Smooth muscle cell (in vitro differentiated cells): ENCODE data around the gene TRERF1. TPM values are rescaled to one million over a fixed set of nuclear protein-coding genes. Genes with fewer than 3 reads are reported as not detected.

Experiments used
- DNase-seq: peaks from one replicate; lab custom pipeline; 2025; ENCODE audit not compliant: unreplicated experiment; lab: John Stamatoyannopoulos, UW
- H2AFZ ChIP-seq: fragments of 200-600 bp; sonication (generic); 2 replicates; pipeline ENCODE4 v1.6.0; 2016; ENCODE audit warnings: antibody characterized with exemption, low read depth, mild to moderate bottlenecking
- H3F3A ChIP-seq: fragments of 200-600 bp; sonication (generic); 2 replicates; pipeline ENCODE4 v1.6.0; 2017; ENCODE audit warnings: antibody characterized with exemption, low read depth
- H3K27ac ChIP-seq: fragments of 200-600 bp; sonication (generic); 2 replicates; pipeline ENCODE4 v1.5.1; 2016; ENCODE audit warnings: low read depth, mild to moderate bottlenecking
- H3K27me3 ChIP-seq: fragments of 200-600 bp; sonication (generic); 2 replicates; pipeline ENCODE4 v1.6.1; 2016; ENCODE audit warnings: low read depth, mild to moderate bottlenecking
- H3K36me3 ChIP-seq: fragments of 200-600 bp; sonication (generic); 2 replicates; pipeline ENCODE4 v1.5.1; 2016; ENCODE audit warnings: low read depth
- H3K4me1 ChIP-seq: fragments of 200-600 bp; sonication (generic); 2 replicates; pipeline ENCODE4 v1.5.1; 2016; ENCODE audit warnings: low read depth
- H3K4me2 ChIP-seq: fragments of 200-600 bp; sonication (generic); 2 replicates; pipeline ENCODE4 v1.6.0; 2016; ENCODE audit warnings: mild to moderate bottlenecking
- H3K4me3 ChIP-seq: fragments of 200-600 bp; sonication (generic); 2 replicates; pipeline ENCODE4 v1.5.1; 2016; ENCODE audit warnings: mild to moderate bottlenecking
- H3K79me2 ChIP-seq: fragments of 200-600 bp; sonication (generic); 2 replicates; pipeline ENCODE4 v1.6.0; 2016; ENCODE audit warnings: low read depth, mild to moderate bottlenecking
- H3K9ac ChIP-seq: fragments of 200-600 bp; sonication (generic); 2 replicates; pipeline ENCODE4 v1.6.0; 2016; ENCODE audit warnings: low read depth
- H3K9me3 ChIP-seq: fragments of 200-600 bp; sonication (generic); replicated peaks from 2 replicates; pipeline ENCODE4 v1.5.1; 2016; ENCODE audit warnings: low read depth
- H4K20me1 ChIP-seq: fragments of 200-600 bp; sonication (generic); 2 replicates; pipeline ENCODE4 v1.6.0; 2016; ENCODE audit warnings: low read depth
- WGBS: methylation state at CpG from one replicate; pipeline ENCODE4 v1.1.7; 2016; ENCODE audit warnings: low lambda C conversion rate; 5-methylcytosine and 5-hydroxymethylcytosine counted together
- polyA plus RNA-seq: library from polyadenylated mRNA; unstranded; fragments of >200 nt; fragmentation: Nextera tagmentation; extraction: Ambion mirVana; gene quantifications from 2 replicates; pipeline ENCODE4 v1.2.1, GENCODE V29; 2016
- total RNA-seq: library from RNA; depleted of rRNA; stranded (reverse); fragments of >200 nt; gene quantifications from 2 replicates; pipeline ENCODE4 v1.2.3, GENCODE V29; 2014
- TF ChIP-seq, protein P1 (sequence below): fragments of 200-600 bp; sonication (generic); IDR thresholded peaks from 2 replicates; pipeline ENCODE4 v1.5.1; 2017; ENCODE audit warnings: borderline replicate concordance, mild to moderate bottlenecking, antibody characterized with exemption; ENCODE audit not compliant: insufficient read depth, poor library complexity, severe bottlenecking

Gene TRERF1
- total and polyA plus RNA-seq, 2 experiments from 2014 or later, result 3.5 to 5.3 TPM

DNA sequence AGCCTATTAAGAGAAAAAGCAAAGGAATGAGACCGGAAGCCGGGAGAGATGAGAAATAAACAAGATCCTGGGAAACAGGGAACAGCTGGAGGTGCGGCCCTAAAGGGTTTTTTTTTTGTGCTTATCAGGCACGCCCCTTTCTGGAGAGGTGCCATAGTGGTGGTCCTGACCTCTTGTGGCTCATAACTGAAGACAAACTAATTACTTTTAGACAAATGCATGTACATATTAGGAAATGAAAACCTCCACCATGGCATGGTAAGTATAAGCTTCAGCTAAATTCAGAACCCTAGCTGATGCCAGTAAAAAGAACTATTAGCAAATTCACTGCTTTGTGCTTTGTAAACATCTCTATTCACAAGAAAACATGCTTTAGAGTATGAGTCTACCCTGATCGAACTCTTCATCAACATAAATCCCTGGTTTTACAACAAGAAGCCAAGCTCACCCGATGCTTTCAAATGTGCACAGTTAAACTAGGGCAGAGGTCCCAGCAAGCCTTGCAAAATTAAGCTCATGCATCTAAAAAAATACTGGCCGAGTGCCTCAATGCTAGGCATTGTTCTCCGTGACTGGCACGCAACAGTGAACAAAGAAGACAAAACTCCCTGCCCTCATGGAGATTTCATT, 137.7 kb downstream of the TRERF1 start:
- Histone ChIP-seq H3F3A (peaks cover 9% of the 10 kb centered on the region), H4K20me1 (peaks cover 4% of the 10 kb centered on the region), H3K4me2 (peak overlapping the region; percentile 52), H3K27me3 (no peaks in the 10 kb centered on the region), H3K9me3 (no peaks in the 10 kb centered on the region), H3K27ac (no peak overlapping the region), H3K36me3 (no peaks in the 10 kb centered on the region), H3K79me2 (no peaks in the 10 kb centered on the region), H2AFZ (no peak overlapping the region), H3K4me1 (peaks cover 31% of the 10 kb centered on the region), H3K9ac (no peak overlapping the region), H3K4me3 (no peak overlapping the region)
- TF ChIP-seq, protein P1, sequence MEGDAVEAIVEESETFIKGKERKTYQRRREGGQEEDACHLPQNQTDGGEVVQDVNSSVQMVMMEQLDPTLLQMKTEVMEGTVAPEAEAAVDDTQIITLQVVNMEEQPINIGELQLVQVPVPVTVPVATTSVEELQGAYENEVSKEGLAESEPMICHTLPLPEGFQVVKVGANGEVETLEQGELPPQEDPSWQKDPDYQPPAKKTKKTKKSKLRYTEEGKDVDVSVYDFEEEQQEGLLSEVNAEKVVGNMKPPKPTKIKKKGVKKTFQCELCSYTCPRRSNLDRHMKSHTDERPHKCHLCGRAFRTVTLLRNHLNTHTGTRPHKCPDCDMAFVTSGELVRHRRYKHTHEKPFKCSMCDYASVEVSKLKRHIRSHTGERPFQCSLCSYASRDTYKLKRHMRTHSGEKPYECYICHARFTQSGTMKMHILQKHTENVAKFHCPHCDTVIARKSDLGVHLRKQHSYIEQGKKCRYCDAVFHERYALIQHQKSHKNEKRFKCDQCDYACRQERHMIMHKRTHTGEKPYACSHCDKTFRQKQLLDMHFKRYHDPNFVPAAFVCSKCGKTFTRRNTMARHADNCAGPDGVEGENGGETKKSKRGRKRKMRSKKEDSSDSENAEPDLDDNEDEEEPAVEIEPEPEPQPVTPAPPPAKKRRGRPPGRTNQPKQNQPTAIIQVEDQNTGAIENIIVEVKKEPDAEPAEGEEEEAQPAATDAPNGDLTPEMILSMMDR, result no peak
- 71% methylated on average over 9 of the region's 9 CpGs for WGBS
- no peak for DNase-seq

DNA sequence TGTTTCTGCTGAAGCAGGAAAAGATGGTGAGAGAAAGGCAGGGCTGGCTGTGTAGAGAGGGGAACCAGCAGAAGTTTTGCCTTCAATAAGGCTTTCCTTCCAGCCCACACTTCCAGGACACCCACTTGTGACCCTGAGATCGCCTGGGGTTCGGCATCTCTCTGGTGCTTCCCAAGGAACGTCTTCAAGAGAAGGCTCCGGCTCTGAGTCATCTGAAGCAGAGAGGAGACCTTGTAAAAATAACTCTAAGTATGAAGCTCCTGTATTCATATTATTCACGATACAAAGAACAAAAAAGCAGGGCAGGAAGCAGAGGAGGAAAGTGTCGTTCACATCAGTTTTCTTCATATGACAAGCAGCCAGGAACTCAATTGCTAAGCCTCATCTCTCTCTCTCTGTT, 138.7 kb downstream of the TRERF1 start:
- 31% methylated on average over 6 of the region's 6 CpGs for WGBS
- peaks cover 9% of the 10 kb centered on the region for H3F3A ChIP-seq
- H2AFZ ChIP-seq, result no peak overlapping the region
- no peaks in the 10 kb centered on the region for H3K36me3 ChIP-seq
- H3K79me2 ChIP-seq, result no peaks in the 10 kb centered on the region
- peaks cover 31% of the 10 kb centered on the region for H3K4me1 ChIP-seq
- no peak for DNase-seq
- TF ChIP-seq, protein P1, result no peak
- H3K9ac ChIP-seq, result no peak overlapping the region
- H4K20me1 ChIP-seq, result peaks cover 4% of the 10 kb centered on the region
- no peak overlapping the region for H3K4me3 ChIP-seq
- H3K27ac ChIP-seq, result peak overlapping the region; percentile 22
- H3K27me3 ChIP-seq, result no peaks in the 10 kb centered on the region
- H3K9me3 ChIP-seq, result no peaks in the 10 kb centered on the region
- peak overlapping the region; percentile 52 for H3K4me2 ChIP-seq

DNA sequence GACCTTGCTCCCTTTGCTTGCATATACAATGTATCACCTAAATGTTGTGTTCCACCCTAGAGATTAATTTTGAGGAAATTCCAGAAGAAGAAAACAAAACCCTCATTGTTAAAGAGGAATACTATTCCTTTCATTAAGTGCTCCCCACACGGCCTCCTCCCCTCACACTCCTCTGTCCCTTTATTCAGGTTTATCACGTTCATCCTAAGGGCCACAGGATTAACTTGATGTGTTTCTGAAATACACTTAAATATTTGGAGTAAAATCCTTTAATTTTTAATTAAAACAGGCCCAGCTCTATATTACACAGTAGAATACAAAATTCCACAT, 144.6 kb downstream of the TRERF1 start:
- 93% methylated on average over 2 of the region's 2 CpGs for WGBS
- H3K36me3 ChIP-seq, result no peaks in the 10 kb centered on the region
- no peaks in the 10 kb centered on the region for H4K20me1 ChIP-seq
- H3K27me3 ChIP-seq, result no peaks in the 10 kb centered on the region
- no peak overlapping the region for H2AFZ ChIP-seq
- H3K27ac ChIP-seq, result no peak overlapping the region
- H3K9me3 ChIP-seq, result no peaks in the 10 kb centered on the region
- DNase-seq, result no peak
- peaks cover 5% of the 10 kb centered on the region for H3K79me2 ChIP-seq
- H3K4me2 ChIP-seq, result no peak overlapping the region
- TF ChIP-seq, protein P1, result no peak
- no peak overlapping the region for H3K4me3 ChIP-seq
- peaks cover 3% of the 10 kb centered on the region for H3F3A ChIP-seq
- no peak overlapping the region for H3K9ac ChIP-seq
- no peaks in the 10 kb centered on the region for H3K4me1 ChIP-seq
